Measurements from ENCODE around the gene COA8.

DNA sequence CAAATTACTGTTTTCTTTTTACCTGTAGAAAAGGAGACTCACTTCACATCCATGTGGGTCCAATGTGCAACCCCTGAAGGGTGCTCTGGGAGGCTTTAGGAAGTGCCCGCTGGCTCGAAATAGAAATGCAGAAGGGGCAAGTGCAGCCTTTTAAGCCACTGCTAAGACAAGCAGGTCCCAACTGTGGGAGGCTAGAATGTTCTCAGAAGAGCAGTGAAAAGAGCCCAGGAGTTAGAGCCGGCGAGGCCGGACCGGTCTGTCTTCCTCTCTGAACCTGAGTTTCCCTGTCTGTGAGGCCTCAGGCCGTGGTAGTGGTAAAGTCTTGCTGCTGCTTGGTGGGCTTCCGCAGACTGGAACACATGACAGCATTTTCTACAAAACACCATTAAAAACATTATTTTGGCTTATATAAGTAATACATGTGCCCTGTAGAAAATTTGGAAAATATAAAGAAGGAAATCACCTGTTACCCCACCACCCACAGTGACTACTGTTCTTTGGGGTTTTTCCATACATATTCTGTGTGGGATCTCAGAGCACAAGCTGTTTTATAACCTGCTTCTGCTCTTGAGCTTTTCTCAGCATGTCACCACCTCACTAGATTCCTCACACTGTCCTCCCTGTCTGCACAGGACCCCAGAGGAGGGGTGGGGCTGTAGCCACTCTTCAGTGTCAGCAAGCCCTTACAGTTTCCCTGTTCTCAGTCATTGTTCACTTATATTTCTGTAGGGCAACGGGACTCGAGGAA, 46.2 kb upstream of the COA8 start:
- TF ChIP-seq, protein P1, sequence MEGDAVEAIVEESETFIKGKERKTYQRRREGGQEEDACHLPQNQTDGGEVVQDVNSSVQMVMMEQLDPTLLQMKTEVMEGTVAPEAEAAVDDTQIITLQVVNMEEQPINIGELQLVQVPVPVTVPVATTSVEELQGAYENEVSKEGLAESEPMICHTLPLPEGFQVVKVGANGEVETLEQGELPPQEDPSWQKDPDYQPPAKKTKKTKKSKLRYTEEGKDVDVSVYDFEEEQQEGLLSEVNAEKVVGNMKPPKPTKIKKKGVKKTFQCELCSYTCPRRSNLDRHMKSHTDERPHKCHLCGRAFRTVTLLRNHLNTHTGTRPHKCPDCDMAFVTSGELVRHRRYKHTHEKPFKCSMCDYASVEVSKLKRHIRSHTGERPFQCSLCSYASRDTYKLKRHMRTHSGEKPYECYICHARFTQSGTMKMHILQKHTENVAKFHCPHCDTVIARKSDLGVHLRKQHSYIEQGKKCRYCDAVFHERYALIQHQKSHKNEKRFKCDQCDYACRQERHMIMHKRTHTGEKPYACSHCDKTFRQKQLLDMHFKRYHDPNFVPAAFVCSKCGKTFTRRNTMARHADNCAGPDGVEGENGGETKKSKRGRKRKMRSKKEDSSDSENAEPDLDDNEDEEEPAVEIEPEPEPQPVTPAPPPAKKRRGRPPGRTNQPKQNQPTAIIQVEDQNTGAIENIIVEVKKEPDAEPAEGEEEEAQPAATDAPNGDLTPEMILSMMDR (conservative IDR thresholded peaks at IDR 0.05 in 1 of 2, IDR thresholded peaks at IDR 0.05 in 1 of 2; ENCODE audit: extremely low read depth in 1 of 2, insufficient read depth in 1 of 2, low read depth in 1 of 2, low read length in 2 of 2) = no peak
- TF ChIP-seq EZH2 (IDR thresholded peaks at IDR 0.05; ENCODE audit: borderline replicate concordance, low read length) = no peak
